Non-pigmented ciliary epithelial cell (primary cell): Measurements from ENCODE around the gene CMTR2.

Experiments
- DNase-seq: peaks from one replicate; pipeline ENCODE4 v3.0.0-alpha.2; 2010; ENCODE audit warnings: low read depth

CMTR2 gene

GRCh38 chr16:71273384-71273783, 15.8 kb downstream of the CMTR2 start:
- no peak for DNase-seq

GRCh38 chr16:71264299-71264698, 24.9 kb downstream of the CMTR2 start:
- no peak for DNase-seq

- DNase-seq, result no peak
Observed at GRCh38 chr16:71263582-71263981, 25.6 kb downstream of the CMTR2 start.

GRCh38 chr16:71262391-71262790, 26.8 kb downstream of the CMTR2 start:
- DNase-seq, result no peak

- DNase-seq, result no peak
Observed at GRCh38 chr16:71260995-71261394, 28.2 kb downstream of the CMTR2 start.

GRCh38 chr16:71259086-71259485, 30.1 kb downstream of the CMTR2 start:
- no peak for DNase-seq

- DNase-seq, result no peak
Observed at GRCh38 chr16:71258372-71258771, 30.8 kb downstream of the CMTR2 start.

- no peak for DNase-seq
Observed at GRCh38 chr16:71257768-71258167, 31.4 kb downstream of the CMTR2 start.

GRCh38 chr16:71255721-71256120, 33.5 kb downstream of the CMTR2 start:
- no peak for DNase-seq

- DNase-seq, result no peak
Observed at GRCh38 chr16:71254832-71255525, 34.2 kb downstream of the CMTR2 start.

GRCh38 chr16:71250461-71251235, 38.6 kb downstream of the CMTR2 start:
- no peak for DNase-seq

- no peak for DNase-seq
Observed at GRCh38 chr16:71249399-71249798, 39.8 kb downstream of the CMTR2 start.

- DNase-seq, result no peak
Observed at GRCh38 chr16:71247478-71247877, 41.7 kb downstream of the CMTR2 start.

- DNase-seq, result no peak
Observed at GRCh38 chr16:71246309-71246708, 42.9 kb downstream of the CMTR2 start.

GRCh38 chr16:71244521-71244920, 44.7 kb downstream of the CMTR2 start:
- no peak for DNase-seq

- DNase-seq, result no peak
Observed at GRCh38 chr16:71242601-71243000, 46.6 kb downstream of the CMTR2 start.

GRCh38 chr16:71242036-71242435, 47.2 kb downstream of the CMTR2 start:
- DNase-seq, result no peak
